Parathyroid adenoma (tissue), 2 donors: ENCODE measurements around the gene DISC1.
"Not testable (repeated sequence)": the region's sequence is repeated elsewhere in the genome, so short reads cannot be mapped to it uniquely, and the experiment has no call there.

ENCODE experiments used
- H2AFZ ChIP-seq: fragments of 300-600 bp; sonication (generic); one replicate; pipeline ENCODE4 v1.7.0; 2017; ENCODE audit warnings: antibody characterized with exemption, mild to moderate bottlenecking
- H3K27ac ChIP-seq: fragments of 300-600 bp; sonication (generic); one replicate; pipeline ENCODE4 v1.7.0; 2017
- H3K27me3 ChIP-seq: fragments of 300-600 bp; sonication (generic); one replicate; pipeline ENCODE4 v1.7.0; 2017; ENCODE audit warnings: low read length; ENCODE audit not compliant: control insufficient read depth, insufficient read depth
- H3K36me3 ChIP-seq: fragments of 300-600 bp; sonication (generic); one replicate; pipeline ENCODE4 v1.7.0; 2017; ENCODE audit warnings: low read length; ENCODE audit not compliant: control insufficient read depth, insufficient read depth
- H3K4me1 ChIP-seq: fragments of 300-600 bp; sonication (generic); one replicate; pipeline ENCODE4 v1.7.0; 2017; ENCODE audit warnings: control low read depth
- H3K4me2 ChIP-seq: fragments of 300-600 bp; sonication (generic); one replicate; pipeline ENCODE4 v1.7.0; 2017; ENCODE audit warnings: low read length
- H3K4me3 ChIP-seq: fragments of 300-600 bp; sonication (generic); one replicate; pipeline ENCODE4 v1.7.0; 2017; ENCODE audit warnings: low read depth, low read length
- H3K79me2 ChIP-seq: fragments of 300-600 bp; sonication (generic); one replicate; pipeline ENCODE4 v1.7.0; 2017; ENCODE audit warnings: control low read depth
- H3K9ac ChIP-seq: fragments of 300-600 bp; sonication (generic); one replicate; pipeline ENCODE4 v1.7.0; 2017; ENCODE audit warnings: mild to moderate bottlenecking
- H3K9me3 ChIP-seq: fragments of 300-600 bp; sonication (generic); one replicate; pipeline ENCODE4 v1.7.0; 2017; ENCODE audit warnings: low read length; ENCODE audit not compliant: control insufficient read depth
- CTCF ChIP-seq: fragments of 300-600 bp; sonication (generic); IDR thresholded peaks from one replicate; pipeline ENCODE4 v1.7.0; 2017; ENCODE audit warnings: antibody characterized with exemption, mild to moderate bottlenecking
- donor health status: primary hyperparathyroidism.

DISC1 gene

GRCh38 chr1:231757759-231758158 lies 131.2 kb downstream of the DISC1 start:
- Histone ChIP-seq H3K4me1 (no peaks in the 10 kb centered on the region), H3K79me2 (no peaks in the 10 kb centered on the region), H3K4me3 (no peak overlapping the region), H2AFZ (no peak overlapping the region), H3K36me3 (no peaks in the 10 kb centered on the region), H3K27me3 (no peaks in the 10 kb centered on the region), H3K27ac (no peak overlapping the region), H3K4me2 (no peak overlapping the region), H3K9ac (no peak overlapping the region), H3K9me3 (no peaks in the 10 kb centered on the region)
- no peak for TF ChIP-seq CTCF

GRCh38 chr1:231761252-231761651 lies 134.7 kb downstream of the DISC1 start:
- Histone ChIP-seq H3K27me3 (no peaks in the 10 kb centered on the region), H2AFZ (no peak overlapping the region), H3K4me2 (no peak overlapping the region), H3K9ac (no peak overlapping the region), H3K4me1 (no peaks in the 10 kb centered on the region), H3K36me3 (no peaks in the 10 kb centered on the region), H3K9me3 (no peaks in the 10 kb centered on the region), H3K79me2 (no peaks in the 10 kb centered on the region), H3K27ac (no peak overlapping the region), H3K4me3 (no peak overlapping the region)
- TF ChIP-seq CTCF, result no peak

GRCh38 chr1:231761747-231762541 lies 135.4 kb downstream of the DISC1 start:
- Histone ChIP-seq H3K4me1 (no peaks in the 10 kb centered on the region), H3K36me3 (no peaks in the 10 kb centered on the region), H3K27me3 (no peaks in the 10 kb centered on the region), H3K4me3 (no peak overlapping the region), H3K79me2 (no peaks in the 10 kb centered on the region), H2AFZ (no peak overlapping the region), H3K4me2 (no peak overlapping the region), H3K9me3 (no peaks in the 10 kb centered on the region), H3K27ac (no peak overlapping the region), H3K9ac (no peak overlapping the region)
- TF ChIP-seq CTCF, result no peak

DNA sequence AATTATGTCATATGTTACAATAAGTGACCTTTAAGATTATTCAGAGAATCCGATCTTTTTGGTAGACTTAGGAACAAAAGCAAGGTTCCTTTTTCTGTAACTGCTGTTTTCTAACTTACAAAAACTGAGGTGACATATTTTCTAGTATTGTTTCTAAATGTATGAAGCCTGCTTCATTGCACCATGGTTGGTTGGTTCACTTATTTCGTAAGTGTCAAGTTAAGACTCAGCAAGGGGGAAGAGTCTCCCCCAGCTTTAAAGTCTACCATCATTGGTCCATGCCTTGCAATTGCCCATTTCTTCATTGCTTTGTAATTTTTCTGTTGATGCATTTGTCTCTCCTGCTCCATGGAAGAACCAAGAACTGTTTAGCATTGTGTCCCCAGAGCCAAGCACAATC lies 136.9 kb downstream of the DISC1 start:
- Histone ChIP-seq H3K4me2 (no peak overlapping the region), H2AFZ (no peak overlapping the region), H3K9ac (no peak overlapping the region), H3K36me3 (no peaks in the 10 kb centered on the region), H3K27me3 (no peaks in the 10 kb centered on the region), H3K9me3 (no peaks in the 10 kb centered on the region), H3K79me2 (no peaks in the 10 kb centered on the region), H3K4me3 (no peak overlapping the region), H3K27ac (no peak overlapping the region), H3K4me1 (no peaks in the 10 kb centered on the region)
- no peak for TF ChIP-seq CTCF

DNA sequence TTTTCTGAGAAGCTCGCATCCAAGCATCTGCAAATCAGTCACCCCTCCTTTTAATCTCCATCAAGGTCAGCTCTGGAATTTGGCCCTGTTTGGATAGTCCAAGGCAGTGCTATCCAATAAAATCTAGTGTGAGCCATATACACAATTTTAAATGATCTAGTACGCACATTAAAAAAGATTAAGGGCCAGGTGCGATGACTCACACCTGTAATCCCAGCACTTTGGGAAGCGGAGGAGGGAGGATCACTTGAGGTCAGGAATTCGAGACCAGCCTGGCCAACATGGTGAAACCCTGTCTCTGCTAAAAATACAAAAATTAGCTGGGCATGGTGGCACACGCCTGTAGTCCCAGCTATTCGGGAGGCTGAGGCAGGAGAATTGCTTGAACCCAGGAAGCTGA lies 139.2 kb downstream of the DISC1 start:
- H3K9ac ChIP-seq, H3K4me1 ChIP-seq, H3K27me3 ChIP-seq, H3K27ac ChIP-seq, H3K79me2 ChIP-seq, H3K4me2 ChIP-seq, H3K36me3 ChIP-seq, H2AFZ ChIP-seq, H3K9me3 ChIP-seq, H3K4me3 ChIP-seq: not testable (repeated sequence)
